PC-3 (cell line): Measurements from ENCODE around the gene ATP6AP1. TPM values are rescaled to one million over a fixed set of nuclear protein-coding genes. Genes with fewer than 3 reads are reported as not detected.

Source experiments
- ATAC-seq: fragments of 200-7000 bp; cut with Tn5 transposase; 2 replicates; pipeline ENCODE4 v1.9.1; 2020; ENCODE audit warnings: mild to moderate bottlenecking, moderate library complexity
- BruUV-seq: library from RNA; stranded (reverse); fragments of 400-500 nt; replicated peaks from 2 replicates; lab custom pipeline; 2021; lab: Mats Ljungman, UMichigan
- CTCF ChIA-PET: fragments of 300-600 bp; sonication (Branson Sonifier 250); formaldehyde crosslinking; loops from one replicate; lab custom pipeline; 2022; ENCODE audit warnings: antibody characterized with exemption; lab: Charles Lee
- POLR2A ChIA-PET: fragments of 300-600 bp; sonication (Branson Sonifier 250); formaldehyde crosslinking; loops from one replicate; lab custom pipeline; 2022; ENCODE audit warnings: antibody characterized with exemption; ENCODE audit not compliant: unreplicated experiment; lab: Charles Lee
- DNase-seq: peaks from one replicate; pipeline ENCODE4 v3.0.0-alpha.2; 2015
- H2AFZ ChIP-seq: fragments of 300-600 bp; sonication (generic); 2 replicates; pipeline ENCODE4 v1.6.0; 2016; ENCODE audit warnings: antibody characterized with exemption, low read length
- H3F3A ChIP-seq: fragments of 300-600 bp; sonication (generic); one replicate; pipeline ENCODE4 v1.6.0; 2017; ENCODE audit warnings: antibody characterized with exemption, low read length, control low read depth, mild to moderate bottlenecking; ENCODE audit not compliant: unreplicated experiment
- H3K27ac ChIP-seq: fragments of 300-600 bp; sonication (generic); 2 replicates; pipeline ENCODE4 v1.5.1; 2016; ENCODE audit warnings: mild to moderate bottlenecking, low read length
- H3K27me3 ChIP-seq: fragments of 300-600 bp; sonication (generic); 2 replicates; pipeline ENCODE4 v1.6.1; 2016; ENCODE audit warnings: low read length, mixed read lengths
- H3K36me3 ChIP-seq: fragments of 300-600 bp; sonication (generic); 2 replicates; pipeline ENCODE4 v1.6.1; 2016; ENCODE audit warnings: low read depth, mixed run types, low read length, mixed read lengths
- H3K4me1 ChIP-seq: fragments of 300-600 bp; sonication (generic); 2 replicates; pipeline ENCODE4 v1.5.1; 2016; ENCODE audit warnings: low read length; ENCODE audit not compliant: insufficient read depth
- H3K4me2 ChIP-seq: fragments of 300-600 bp; sonication (generic); 2 replicates; pipeline ENCODE4 v1.6.0; 2016; ENCODE audit warnings: low read length
- H3K4me3 ChIP-seq: fragments of 300-600 bp; sonication (generic); 2 replicates; pipeline ENCODE4 v1.5.1; 2016; ENCODE audit warnings: mild to moderate bottlenecking, low read length, mixed read lengths
- H3K79me2 ChIP-seq: fragments of 300-600 bp; sonication (generic); 2 replicates; pipeline ENCODE4 v1.6.1; 2017; ENCODE audit warnings: low read length, mixed read lengths
- H3K9ac ChIP-seq: fragments of 300-600 bp; sonication (generic); 2 replicates; pipeline ENCODE4 v1.6.0; 2016; ENCODE audit warnings: mild to moderate bottlenecking, low read length
- H3K9me2 ChIP-seq: fragments of 300-600 bp; sonication (generic); replicated peaks from 2 replicates; pipeline ENCODE4 v1.6.1; 2016; ENCODE audit warnings: mixed run types, low read length, mixed read lengths
- H3K9me3 ChIP-seq: fragments of 300-600 bp; sonication (generic); 2 replicates; pipeline ENCODE4 v1.6.1; 2016; ENCODE audit warnings: low read length, mixed read lengths
- H4K20me1 ChIP-seq: fragments of 300-600 bp; sonication (generic); 2 replicates; pipeline ENCODE4 v1.6.1; 2016; ENCODE audit warnings: low read length, mixed read lengths
- CTCF ChIP-seq: fragments of 300-600 bp; sonication (generic); conservative IDR thresholded peaks from 2 replicates; pipeline ENCODE4 v1.5.1; 2017; ENCODE audit warnings: antibody characterized with exemption, low read depth, mild to moderate bottlenecking, low read length
- EZH2 ChIP-seq: fragments of 300-600 bp; sonication (generic); IDR thresholded peaks from one replicate; pipeline ENCODE4 v1.6.1; 2017; ENCODE audit warnings: antibody characterized with exemption, mild to moderate bottlenecking, low read length; ENCODE audit not compliant: unreplicated experiment
- EZH2phosphoT487 ChIP-seq: fragments of 300-600 bp; sonication (generic); IDR thresholded peaks from 2 replicates; pipeline ENCODE4 v1.6.1; 2018; ENCODE audit warnings: mild to moderate bottlenecking, antibody characterized with exemption, low read length, borderline replicate concordance
- intact Hi-C: fragments of 100-400 bp; cut with micrococcal nuclease; formaldehyde crosslinking; loops from 2 replicates; pipeline ENCODE4 v1.9.0; 2023
- microRNA-seq: library from miRNA; unstranded; fragments of <30 nt; microRNA quantifications from one replicate; pipeline ENCODE4 v1.1.0, GENCODE V29; 2020; ENCODE audit not compliant: unreplicated experiment
- total RNA-seq: library from RNA; depleted of rRNA; stranded (reverse); fragments of >200 nt; gene quantifications from 2 replicates; pipeline ENCODE4 v1.2.3, GENCODE V29; 2014; rRNA removed

The ATP6AP1 gene
- total RNA-seq, 1 experiment from 2014 or later = 68.7 TPM

DNA sequence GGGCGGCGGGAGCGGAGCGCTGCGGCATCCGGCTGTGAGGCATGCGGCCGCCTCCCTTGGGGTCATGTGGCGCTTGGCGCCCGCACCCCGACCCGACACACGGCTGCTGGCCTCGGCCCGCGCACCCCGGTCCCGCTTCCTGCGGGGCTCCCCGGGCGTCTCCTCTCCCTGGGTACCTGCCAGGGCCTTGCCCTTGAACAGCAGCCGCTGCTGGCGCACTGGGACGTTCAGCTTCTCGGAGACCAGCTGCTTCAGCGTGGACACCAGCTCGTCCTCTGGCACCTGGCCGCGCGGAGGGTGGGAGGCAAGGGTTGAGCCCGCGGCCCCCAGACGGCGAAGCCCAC lies 57.5 kb downstream of the ATP6AP1 start:
- H3K4me1 ChIP-seq = peaks cover 34% of the 10 kb centered on the region
- ChIA-PET CTCF (no interaction called here), POLR2A (no interaction called here)
- peaks cover 52% of the 10 kb centered on the region for H3K79me2 ChIP-seq
- intact Hi-C loops = no loop called here
- H2AFZ ChIP-seq = peak overlapping the region; percentile 73
- no peaks in the 10 kb centered on the region for H4K20me1 ChIP-seq
- H3K9me2 ChIP-seq = no peaks in the 10 kb centered on the region
- H3K27ac ChIP-seq = peak overlapping the region; percentile 43
- no peak; the same call in 1 of the 2 replicates for ATAC-seq
- BruUV-seq = no TSS peak
- no peaks in the 10 kb centered on the region for H3K9me3 ChIP-seq
- peaks cover 15% of the 10 kb centered on the region for H3K36me3 ChIP-seq
- H3K9ac ChIP-seq = peak overlapping the region; percentile 83
- no peak for TF ChIP-seq EZH2
- TF ChIP-seq CTCF = no peak
- TF ChIP-seq EZH2phosphoT487 = no peak
- H3F3A ChIP-seq = no peaks in the 10 kb centered on the region
- peak overlapping the region; percentile 83 for H3K4me3 ChIP-seq
- H3K4me2 ChIP-seq = peak overlapping the region; percentile 96
- no peak for DNase-seq
- no peaks in the 10 kb centered on the region for H3K27me3 ChIP-seq

Small RNAs within 50 kb of the gene (microRNA-seq; reads per million reads assigned to microRNA genes)
- gene MIR6858 = 1.0 reads per million

Other genes with a start within 250 kb of the ATP6AP1 start
- not detected in 2 replicates for gene OPN1MW, start 246.1 kb upstream of the ATP6AP1 start, total RNA-seq
- gene OPN1MW2, start 208.9 kb upstream of the ATP6AP1 start, total RNA-seq = not detected in 2 replicates
- not detected in 2 replicates for gene OPN1MW3, start 171.1 kb upstream of the ATP6AP1 start, total RNA-seq
- 0.11 TPM in 1 of 2 replicates, not detected in the other for gene TEX28, start 133.6 kb upstream of the ATP6AP1 start, total RNA-seq
- not detected in 2 replicates for gene TKTL1, start 132.9 kb upstream of the ATP6AP1 start, total RNA-seq
- 2,058 and 3,170 TPM in 2 replicates for gene FLNA, start 54.0 kb upstream of the ATP6AP1 start, total RNA-seq
- gene EMD, start 49.4 kb upstream of the ATP6AP1 start, total RNA-seq = 46.8 and 49.0 TPM in 2 replicates
- gene RPL10, start 30.3 kb upstream of the ATP6AP1 start, total RNA-seq = 2,879 and 3,401 TPM in 2 replicates
- gene DNASE1L1, start 19.4 kb upstream of the ATP6AP1 start, total RNA-seq = 29.8 TPM in 2 replicates
- gene TAFAZZIN, start 17.1 kb upstream of the ATP6AP1 start, total RNA-seq = 39.4 and 41.5 TPM in 2 replicates
- gene GDI1, start 8.5 kb downstream of the ATP6AP1 start, total RNA-seq = 96.1 and 97.1 TPM in 2 replicates
- gene FAM50A, start 15.5 kb downstream of the ATP6AP1 start, total RNA-seq = 53.8 and 76.7 TPM in 2 replicates
- gene PLXNA3, start 29.6 kb downstream of the ATP6AP1 start, total RNA-seq = 5.3 and 21.8 TPM in 2 replicates
- 82.8 and 87.4 TPM in 2 replicates for gene LAGE3, start 50.6 kb downstream of the ATP6AP1 start, total RNA-seq
- 92.3 and 101 TPM in 2 replicates for gene UBL4A, start 57.9 kb downstream of the ATP6AP1 start, total RNA-seq
- gene SLC10A3, start 62.0 kb downstream of the ATP6AP1 start, total RNA-seq = 42.1 and 50.6 TPM in 2 replicates
- 69.2 and 88.0 TPM in 2 replicates for gene FAM3A, start 87.6 kb downstream of the ATP6AP1 start, total RNA-seq
- gene G6PD, start 118.2 kb downstream of the ATP6AP1 start, total RNA-seq = 121 and 147 TPM in 2 replicates
- gene IKBKG, start 118.9 kb downstream of the ATP6AP1 start, total RNA-seq = 34.3 and 39.6 TPM in 2 replicates
- not detected in 2 replicates for gene CTAG1A, start 156.5 kb downstream of the ATP6AP1 start, total RNA-seq
- not detected in 2 replicates for gene CTAG1B, start 190.6 kb downstream of the ATP6AP1 start, total RNA-seq
- not detected in 2 replicates for gene CTAG2, start 224.9 kb downstream of the ATP6AP1 start, total RNA-seq